ENCODE results near the gene MAP1B. TPM values are rescaled to one million over a fixed set of nuclear protein-coding genes. Genes with fewer than 3 reads are reported as not detected.

The MAP1B gene
- total RNA-seq, 2 donors from 2014 or later, result 87.9 to 93.3 TPM

- H3K27me3 Mint-ChIP-seq (ENCODE audit: insufficient read depth), result no peaks in the 10 kb centered on the region
- H3K36me3 ChIP-seq (ENCODE audit: control insufficient read depth, insufficient read depth, low read length), result peaks cover 76% of the 10 kb centered on the region
- no peak overlapping the region for H3K4me3 ChIP-seq (ENCODE audit: low read length)
- no peak for TF ChIP-seq CTCF (conservative IDR thresholded peaks at IDR 0.05)
- H3K9me3 Mint-ChIP-seq, result no peaks in the 10 kb centered on the region
- no peak overlapping the region for H3K4me3 Mint-ChIP-seq
- no peaks in the 10 kb centered on the region for H3K4me1 ChIP-seq (ENCODE audit: control insufficient read depth, insufficient read depth, low read length)
- no peaks in the 10 kb centered on the region for H3K9me3 ChIP-seq (ENCODE audit: control insufficient read depth, low read length)
- H3K36me3 Mint-ChIP-seq (ENCODE audit: low read depth), result peaks cover 31% of the 10 kb centered on the region
- H3K9ac ChIP-seq (ENCODE audit: extremely low read depth, low read length, poor library complexity, severe bottlenecking), result no peak overlapping the region
- H3K4me1 Mint-ChIP-seq, result peaks cover 40% of the 10 kb centered on the region
- H3K27ac ChIP-seq (ENCODE audit: low read depth, low read length), result peak overlapping the region; percentile 99
- no peaks in the 10 kb centered on the region for H3K27me3 ChIP-seq (ENCODE audit: control insufficient read depth, insufficient read depth, low read length, poor library complexity, severe bottlenecking)
- no peak overlapping the region for H3K27ac Mint-ChIP-seq
- no peak for DNase-seq
- 94% methylated on average over 1 of the region's 1 CpG; no CpG with 5 or more reads in 1 of the 2 experiments for WGBS, 2 experiments (ENCODE audit: insufficient coverage in 1 of 2, insufficient read length in 1 of 2)
Observed at GRCh38 chr5:72125271-72125940, 18.1 kb downstream of the MAP1B start.

GRCh38 chr5:72125941-72126620 lies 18.8 kb downstream of the MAP1B start:
- H3K27ac Mint-ChIP-seq, result peak overlapping the region; percentile 2
- peaks cover 40% of the 10 kb centered on the region for H3K4me1 Mint-ChIP-seq
- Histone ChIP-seq H3K9ac (ENCODE audit: extremely low read depth, low read length, poor library complexity, severe bottlenecking) (no peak overlapping the region), H3K27me3 (ENCODE audit: control insufficient read depth, insufficient read depth, low read length, poor library complexity, severe bottlenecking) (no peaks in the 10 kb centered on the region), H3K9me3 (ENCODE audit: control insufficient read depth, low read length) (no peaks in the 10 kb centered on the region), H3K4me3 (ENCODE audit: low read length) (no peak overlapping the region), H3K36me3 (ENCODE audit: control insufficient read depth, insufficient read depth, low read length) (peaks cover 79% of the 10 kb centered on the region), H3K4me1 (ENCODE audit: control insufficient read depth, insufficient read depth, low read length) (no peaks in the 10 kb centered on the region), H3K27ac (ENCODE audit: low read depth, low read length) (no peak overlapping the region)
- H3K9me3 Mint-ChIP-seq, result no peaks in the 10 kb centered on the region
- 21% methylated on average over 1 of the region's 1 CpG; no CpG with 5 or more reads in 1 of the 2 experiments for WGBS, 2 experiments (ENCODE audit: insufficient coverage in 1 of 2, insufficient read length in 1 of 2)
- peaks cover 29% of the 10 kb centered on the region for H3K36me3 Mint-ChIP-seq (ENCODE audit: low read depth)
- no peak for TF ChIP-seq CTCF (conservative IDR thresholded peaks at IDR 0.05)
- H3K27me3 Mint-ChIP-seq (ENCODE audit: insufficient read depth), result no peaks in the 10 kb centered on the region
- no peak for DNase-seq
- no peak overlapping the region for H3K4me3 Mint-ChIP-seq

DNA sequence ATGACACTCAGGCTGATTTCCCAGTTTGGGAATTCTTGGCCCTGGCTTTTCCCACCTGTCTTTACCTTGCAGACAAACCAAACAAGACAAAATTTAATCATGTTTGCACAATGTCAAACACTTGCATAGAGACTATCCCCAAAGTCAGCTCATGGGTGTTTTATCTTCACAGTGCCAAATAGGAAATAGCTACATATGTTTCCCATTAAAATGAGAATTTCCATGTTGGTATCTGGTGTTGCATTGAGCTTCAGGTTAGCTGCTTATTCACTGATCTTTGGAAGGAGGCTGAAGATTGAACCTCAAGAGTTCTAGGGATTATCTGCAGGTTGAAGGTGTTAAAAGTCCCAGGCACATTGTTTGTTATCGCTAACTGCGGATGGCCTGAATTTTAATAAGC lies 19.5 kb downstream of the MAP1B start:
- DNase-seq, result no peak
- Mint-ChIP-seq H3K4me1 (peaks cover 38% of the 10 kb centered on the region), H3K36me3 (ENCODE audit: low read depth) (peaks cover 29% of the 10 kb centered on the region), H3K9me3 (no peaks in the 10 kb centered on the region), H3K27ac (no peak overlapping the region), H3K27me3 (ENCODE audit: insufficient read depth) (no peaks in the 10 kb centered on the region), H3K4me3 (no peak overlapping the region)
- no peaks in the 10 kb centered on the region for H3K4me1 ChIP-seq (ENCODE audit: control insufficient read depth, insufficient read depth, low read length)
- TF ChIP-seq CTCF (conservative IDR thresholded peaks at IDR 0.05), result no peak
- no peaks in the 10 kb centered on the region for H3K27me3 ChIP-seq (ENCODE audit: control insufficient read depth, insufficient read depth, low read length, poor library complexity, severe bottlenecking)
- no peaks in the 10 kb centered on the region for H3K9me3 ChIP-seq (ENCODE audit: control insufficient read depth, low read length)
- WGBS, 2 experiments (ENCODE audit: insufficient coverage in 1 of 2, insufficient read length in 1 of 2), result 95% methylated on average over 2 of the region's 2 CpGs; no CpG with 5 or more reads in 1 of the 2 experiments
- peaks cover 77% of the 10 kb centered on the region for H3K36me3 ChIP-seq (ENCODE audit: control insufficient read depth, insufficient read depth, low read length)
- no peak overlapping the region for H3K9ac ChIP-seq (ENCODE audit: extremely low read depth, low read length, poor library complexity, severe bottlenecking)
- H3K4me3 ChIP-seq (ENCODE audit: low read length), result no peak overlapping the region
- H3K27ac ChIP-seq (ENCODE audit: low read depth, low read length), result peak overlapping the region; percentile 12
